GM13976 (cell line): ENCODE results near the gene RAB15.

Experiments used
- DNase-seq: peaks from one replicate; pipeline ENCODE4 v3.0.0; 2012; ENCODE audit warnings: low spot score
- in situ Hi-C: fragments of 300-500 bp; cut with MboI; formaldehyde crosslinking; loops from one replicate; pipeline ENCODE4 v1.12.0; 2022; ENCODE audit warnings: low sequenced_read_pairs, mixed read lengths, inconsistent platforms; ENCODE audit not compliant: unreplicated experiment
- TF ChIP-seq, protein P1 (sequence below): IDR thresholded peaks from 2 replicates; pipeline ENCODE4 v1.5.1; 2012; ENCODE audit warnings: borderline replicate concordance, mild to moderate bottlenecking; ENCODE audit not compliant: insufficient read depth; ENCODE audit errors: extremely low read depth, missing control alignments, control extremely low read depth

The RAB15 gene

DNA sequence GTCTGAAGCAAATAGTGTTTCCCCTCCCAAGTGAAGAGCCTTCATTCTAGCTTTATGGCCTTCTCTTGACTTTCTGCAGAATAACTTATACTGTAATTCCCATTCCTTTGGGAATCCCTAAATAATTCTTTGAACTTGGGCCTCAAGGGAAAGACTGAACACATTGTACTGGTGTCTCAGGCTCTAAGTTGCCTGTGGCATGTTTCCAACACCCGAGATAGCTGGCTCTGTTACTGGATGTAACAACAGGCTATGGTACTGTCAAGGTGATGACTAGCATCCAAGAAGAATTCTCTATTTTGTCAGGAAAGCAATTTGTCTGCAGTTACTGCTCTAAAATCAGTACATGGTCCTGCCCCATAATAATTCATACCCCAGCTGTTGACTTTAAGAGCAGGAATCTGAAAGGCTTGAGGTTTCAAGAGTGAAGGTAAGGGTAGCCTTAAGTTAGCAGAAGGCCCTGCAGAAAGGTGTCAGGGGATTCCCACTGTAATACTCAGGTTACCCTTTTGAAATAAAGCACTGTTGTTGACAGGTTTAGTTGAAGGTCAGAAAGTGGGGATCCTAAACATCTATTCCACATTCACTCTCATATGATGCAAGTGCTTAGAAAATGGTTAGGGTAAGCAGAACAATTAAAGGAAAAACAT, 34.8 kb downstream of the RAB15 start:
- TF ChIP-seq, protein P1, sequence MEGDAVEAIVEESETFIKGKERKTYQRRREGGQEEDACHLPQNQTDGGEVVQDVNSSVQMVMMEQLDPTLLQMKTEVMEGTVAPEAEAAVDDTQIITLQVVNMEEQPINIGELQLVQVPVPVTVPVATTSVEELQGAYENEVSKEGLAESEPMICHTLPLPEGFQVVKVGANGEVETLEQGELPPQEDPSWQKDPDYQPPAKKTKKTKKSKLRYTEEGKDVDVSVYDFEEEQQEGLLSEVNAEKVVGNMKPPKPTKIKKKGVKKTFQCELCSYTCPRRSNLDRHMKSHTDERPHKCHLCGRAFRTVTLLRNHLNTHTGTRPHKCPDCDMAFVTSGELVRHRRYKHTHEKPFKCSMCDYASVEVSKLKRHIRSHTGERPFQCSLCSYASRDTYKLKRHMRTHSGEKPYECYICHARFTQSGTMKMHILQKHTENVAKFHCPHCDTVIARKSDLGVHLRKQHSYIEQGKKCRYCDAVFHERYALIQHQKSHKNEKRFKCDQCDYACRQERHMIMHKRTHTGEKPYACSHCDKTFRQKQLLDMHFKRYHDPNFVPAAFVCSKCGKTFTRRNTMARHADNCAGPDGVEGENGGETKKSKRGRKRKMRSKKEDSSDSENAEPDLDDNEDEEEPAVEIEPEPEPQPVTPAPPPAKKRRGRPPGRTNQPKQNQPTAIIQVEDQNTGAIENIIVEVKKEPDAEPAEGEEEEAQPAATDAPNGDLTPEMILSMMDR: no peak
- in situ Hi-C loops: no loop called here
- DNase-seq: no peak

DNA sequence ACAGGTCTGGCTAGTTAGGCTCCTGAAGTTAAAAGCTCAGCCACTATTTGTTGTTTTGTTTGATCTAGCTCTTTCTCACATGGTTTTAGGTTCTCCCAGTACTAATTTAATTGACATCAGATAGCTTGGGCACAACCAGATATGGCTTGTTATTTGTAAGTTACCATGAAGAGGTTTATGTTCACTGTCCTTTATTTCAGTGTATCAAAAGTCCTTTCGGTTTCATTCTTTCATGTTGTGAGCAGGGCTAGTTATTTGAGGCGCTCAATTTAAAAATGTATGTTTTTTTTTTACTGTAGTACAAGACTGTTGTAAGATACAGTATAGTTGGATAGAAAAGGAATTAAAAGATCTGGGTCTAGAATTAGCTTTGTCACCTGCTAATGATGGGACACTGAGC, 36.6 kb downstream of the RAB15 start:
- DNase-seq: no peak
- TF ChIP-seq, protein P1: no peak
- in situ Hi-C loops: no loop called here

DNA sequence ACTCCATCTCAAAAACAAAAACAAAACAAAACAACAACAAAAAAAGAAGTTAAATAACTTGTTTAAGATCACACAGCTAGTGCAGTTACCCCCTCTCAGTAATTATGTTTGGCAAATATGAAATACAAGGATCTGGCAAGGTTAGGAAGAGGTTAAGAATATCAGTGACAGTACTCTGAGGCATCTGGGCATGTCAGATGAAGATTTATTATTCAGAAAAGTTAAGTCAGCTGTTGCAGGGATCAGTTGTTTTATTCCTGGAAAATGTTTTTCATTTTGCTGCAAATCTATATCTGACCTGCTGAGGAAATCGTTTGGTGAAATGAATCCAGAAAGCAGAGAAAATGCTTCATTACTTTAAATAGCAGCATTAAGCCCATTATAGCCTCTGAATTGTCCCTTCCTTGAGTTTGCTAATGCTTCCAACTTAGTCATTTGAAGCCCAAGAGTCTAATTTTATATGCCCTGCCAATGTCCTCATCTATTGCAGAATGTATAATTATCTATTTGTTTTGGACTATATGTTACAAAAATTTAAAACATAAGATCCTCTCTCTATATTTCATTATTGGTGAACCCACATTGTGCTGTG, 37.7 kb downstream of the RAB15 start:
- in situ Hi-C loops: no loop called here
- DNase-seq: no peak
- TF ChIP-seq, protein P1: no peak

DNA sequence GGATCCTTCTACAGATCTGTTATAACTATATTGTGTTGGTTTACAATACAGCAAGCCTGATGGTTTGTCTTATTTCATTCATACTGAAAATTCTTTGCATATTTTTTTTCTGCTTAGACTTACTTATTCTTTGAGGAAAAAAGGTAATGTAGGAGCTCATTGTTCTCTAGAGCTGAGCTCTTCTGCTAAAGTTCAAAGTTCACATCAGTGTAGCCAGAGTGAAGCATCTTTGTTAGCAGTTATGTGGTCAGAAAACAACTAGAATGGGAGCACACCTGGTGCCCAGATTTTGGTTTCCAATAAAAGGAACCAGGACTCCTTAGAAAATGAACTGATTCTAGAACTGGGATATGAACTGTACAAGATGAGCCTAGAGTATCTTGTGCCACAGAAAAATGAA, 39.9 kb downstream of the RAB15 start:
- TF ChIP-seq, protein P1: no peak
- no peak for DNase-seq
- in situ Hi-C loops: no loop called here

DNA sequence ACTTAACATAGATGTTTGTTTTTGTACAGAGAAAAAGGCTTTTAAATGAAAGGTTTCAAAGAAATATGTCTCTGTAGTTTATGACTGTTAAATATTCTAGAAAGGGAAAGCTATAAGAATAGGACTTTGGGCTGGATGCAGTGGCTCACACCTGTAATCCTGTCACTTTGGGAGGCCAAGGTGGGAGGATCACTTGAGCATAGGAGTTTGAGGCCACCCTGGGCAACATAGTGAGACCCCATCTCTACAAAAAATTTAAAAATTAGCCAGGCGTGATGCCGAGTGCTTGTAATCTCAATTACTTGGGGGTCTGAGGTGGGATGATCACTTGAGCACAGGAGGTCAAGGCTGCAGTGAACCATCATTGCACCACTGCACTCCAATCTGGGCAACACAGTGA, 41.0 kb downstream of the RAB15 start:
- TF ChIP-seq, protein P1: no peak
- DNase-seq: no peak
- in situ Hi-C loops: no loop called here

DNA sequence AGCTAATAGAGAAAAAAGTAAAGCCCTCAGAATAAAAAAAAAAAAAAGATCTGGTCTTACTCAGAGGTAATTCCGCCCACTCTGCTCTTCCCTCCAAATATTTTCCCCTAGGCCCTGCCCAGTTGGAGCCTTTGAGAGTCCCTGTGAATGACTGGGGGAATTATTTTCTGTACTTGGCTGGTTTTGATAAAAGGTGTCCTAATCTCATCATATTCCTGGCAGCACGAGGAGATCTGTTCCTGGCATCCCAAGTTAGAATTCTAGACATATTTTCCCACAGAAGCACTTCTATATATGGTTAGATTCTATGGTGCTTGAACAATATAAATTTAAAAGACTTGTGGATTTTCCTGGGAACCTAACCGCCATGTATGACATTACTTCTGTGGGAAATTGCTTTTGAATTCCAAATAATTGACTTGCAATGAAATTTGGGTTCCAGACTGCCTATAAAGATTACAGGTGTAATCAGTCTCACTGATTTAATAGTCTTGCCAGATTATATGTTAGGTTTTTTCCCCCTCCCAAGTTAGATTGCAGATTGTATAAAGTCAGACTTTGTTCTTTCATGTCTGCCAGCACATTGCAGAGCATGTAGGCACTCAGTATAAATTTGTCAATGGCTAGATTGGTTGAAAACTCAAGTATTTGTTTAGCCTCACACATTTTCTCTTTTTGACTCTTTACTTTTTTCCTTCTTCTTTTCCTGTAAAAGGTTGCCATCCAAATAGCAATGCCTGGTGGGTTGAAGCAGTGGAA, 41.9 kb downstream of the RAB15 start:
- TF ChIP-seq, protein P1: no peak
- in situ Hi-C loops: no loop called here
- DNase-seq: no peak
